Measurements from ENCODE around the gene ELOVL6.
"Not testable (repeated sequence)": the region's sequence is repeated elsewhere in the genome, so short reads cannot be mapped to it uniquely, and the experiment has no call there.

ELOVL6 gene

GRCh38 chr4:110196871-110197528 lies 1.4 kb downstream of the ELOVL6 start:
- DNase-seq (ENCODE audit: low read depth in 2 of 2), result peak; percentile 8 to 34

GRCh38 chr4:110196206-110196870 lies 2.1 kb downstream of the ELOVL6 start:
- peak; percentile 9 to 15 for DNase-seq (ENCODE audit: low read depth in 2 of 2)

GRCh38 chr4:110195561-110196205 lies 2.7 kb downstream of the ELOVL6 start:
- no peak for DNase-seq (ENCODE audit: low read depth in 2 of 2)

- peak; percentile 50 to 65 for DNase-seq (ENCODE audit: low read depth in 2 of 2)
Measured at GRCh38 chr4:110193822-110194761, 4.3 kb downstream of the ELOVL6 start.

- DNase-seq (ENCODE audit: low read depth in 2 of 2), result not testable (repeated sequence)
Measured at GRCh38 chr4:110193287-110193686, 5.1 kb downstream of the ELOVL6 start.

GRCh38 chr4:110190249-110190648 lies 8.2 kb downstream of the ELOVL6 start:
- DNase-seq (ENCODE audit: low read depth in 2 of 2), result no peak

GRCh38 chr4:110188113-110188512 lies 10.3 kb downstream of the ELOVL6 start:
- no peak for DNase-seq (ENCODE audit: low read depth in 2 of 2)

- DNase-seq (ENCODE audit: low read depth in 2 of 2), result no peak
Measured at GRCh38 chr4:110184791-110185155, 13.6 kb downstream of the ELOVL6 start.

- no peak for DNase-seq (ENCODE audit: low read depth in 2 of 2)
Measured at GRCh38 chr4:110184140-110184790, 14.2 kb downstream of the ELOVL6 start.

- DNase-seq (ENCODE audit: low read depth in 2 of 2), result no peak
Measured at GRCh38 chr4:110183643-110184042, 14.8 kb downstream of the ELOVL6 start.

GRCh38 chr4:110183058-110183457 lies 15.4 kb downstream of the ELOVL6 start:
- no peak for DNase-seq (ENCODE audit: low read depth in 2 of 2)

- no peak for DNase-seq (ENCODE audit: low read depth in 2 of 2)
Measured at GRCh38 chr4:110181890-110182289, 16.5 kb downstream of the ELOVL6 start.

GRCh38 chr4:110175634-110176033 lies 22.8 kb downstream of the ELOVL6 start:
- no peak for DNase-seq (ENCODE audit: low read depth in 2 of 2)

GRCh38 chr4:110172972-110173371 lies 25.4 kb downstream of the ELOVL6 start:
- no peak for DNase-seq (ENCODE audit: low read depth in 2 of 2)

- DNase-seq (ENCODE audit: low read depth in 2 of 2), result no peak
Measured at GRCh38 chr4:110171971-110172370, 26.4 kb downstream of the ELOVL6 start.

GRCh38 chr4:110170861-110171260 lies 27.6 kb downstream of the ELOVL6 start:
- DNase-seq (ENCODE audit: low read depth in 2 of 2), result no peak

- peak; percentile 27 to 58 for DNase-seq (ENCODE audit: low read depth in 2 of 2)
Measured at GRCh38 chr4:110165382-110166286, 32.8 kb downstream of the ELOVL6 start.

GRCh38 chr4:110164856-110165255 lies 33.6 kb downstream of the ELOVL6 start:
- no peak for DNase-seq (ENCODE audit: low read depth in 2 of 2)

- DNase-seq (ENCODE audit: low read depth in 2 of 2), result no peak
Measured at GRCh38 chr4:110164251-110164650, 34.2 kb downstream of the ELOVL6 start.

- no peak for DNase-seq (ENCODE audit: low read depth in 2 of 2)
Measured at GRCh38 chr4:110163327-110164069, 34.9 kb downstream of the ELOVL6 start.

Data from stimulated activated CD8-positive, alpha-beta memory T cell treated with anti-CD3 and anti-CD28 coated beads, Interleukin-15, amount 100 ng/mL, for 4 hours (primary cell).